AG04449 (cell line): ENCODE data around the gene PRR15L.

Experiments used
- CTCF ChIA-PET: fragments of 350-600 bp; formaldehyde crosslinking; extraction: SDS; loops from one replicate; lab custom pipeline; 2021; ENCODE audit warnings: antibody characterized with exemption; lab: Yijun Ruan, JAX
- POLR2A ChIA-PET: fragments of 400-600, 350-600 bp; formaldehyde crosslinking; extraction: SDS; loops from one replicate; lab custom pipeline; 2020; ENCODE audit warnings: antibody characterized with exemption, inconsistent platforms; lab: Yijun Ruan, JAX
- DNase-seq: peaks from one replicate; pipeline ENCODE4 v3.0.0-alpha.2; 2010; ENCODE audit warnings: low read depth, low spot score
- H3K4me3 ChIP-seq: 2 replicates; pipeline ENCODE4 v1.5.1; 2011; ENCODE audit warnings: low read depth, mild to moderate bottlenecking, control low read depth, low read length
- CTCF ChIP-seq: IDR thresholded peaks from one replicate; pipeline ENCODE4 v1.5.1; 2011; ENCODE audit warnings: mild to moderate bottlenecking, moderate library complexity, low read length, control low read depth, inconsistent platforms; ENCODE audit not compliant: insufficient read depth; ENCODE audit errors: missing control alignments

The PRR15L gene

GRCh38 chr17:47962901-47963300 is 5.2 kb upstream of the PRR15L start:
- H3K4me3 ChIP-seq = no peak overlapping the region
- POLR2A ChIA-PET = no interaction called here
- CTCF ChIA-PET = interaction anchor here (1.6 to 24.2 kb wide), 3 partner anchors 7 to 55 kb away, joined by 7 to 775 read pairs (median 50); partner anchors contain the start of genes CDK5RAP3, PNPO and PRR15L
- no peak for DNase-seq
- TF ChIP-seq CTCF = no peak

GRCh38 chr17:47961406-47961805 is 3.7 kb upstream of the PRR15L start:
- no peak for TF ChIP-seq CTCF
- no peak for DNase-seq
- no peak overlapping the region for H3K4me3 ChIP-seq
- ChIA-PET POLR2A (no interaction called here), CTCF (interaction anchor here (0.8 to 24.2 kb wide), 5 partner anchors 9 to 57 kb away, joined by 3 to 775 read pairs (median 7); partner anchors contain the start of genes CDK5RAP3, PNPO and PRR15L)

GRCh38 chr17:47959825-47960655 is 2.4 kb upstream of the PRR15L start:
- ChIA-PET CTCF (interaction anchor here (0.8 to 24.2 kb wide), 4 partner anchors 10 to 59 kb away, joined by 4 to 775 read pairs (median 28); partner anchors contain the start of genes CDK5RAP3, PNPO and PRR15L), POLR2A (no interaction called here)
- no peak overlapping the region for H3K4me3 ChIP-seq
- DNase-seq = no peak
- no peak for TF ChIP-seq CTCF

- H3K4me3 ChIP-seq = no peak overlapping the region
- no peak for TF ChIP-seq CTCF
- no peak for DNase-seq
- ChIA-PET CTCF (interaction anchor here (1.9 to 24.2 kb wide), 4 partner anchors 8 to 59 kb away, joined by 8 to 775 read pairs (median 610); partner anchors contain the start of genes CDK5RAP3, PNPO and PRR15L), POLR2A (no interaction called here)
These were observed 692 bp downstream of the PRR15L start for GRCh38 chr17:47956791-47957590.

GRCh38 chr17:47955497-47956461 is 1.9 kb downstream of the PRR15L start:
- TF ChIP-seq CTCF = no peak
- ChIA-PET CTCF (interaction anchor here (1.3 to 24.2 kb wide), 6 partner anchors 7 to 115 kb away, joined by 3 to 775 read pairs (median 226); partner anchors contain the start of genes CDK5RAP3, PNPO, PRR15L and SCRN2), POLR2A (interaction anchor here (0.6 kb wide), 1 partner anchor 115 kb away, joined by 3 read pairs; the partner anchor contains the start of gene SCRN2)
- DNase-seq = no peak
- no peak overlapping the region for H3K4me3 ChIP-seq
